Endometrial microvascular endothelial cells (primary cell): ENCODE results near the gene SMARCC1. TPM values are rescaled to one million over a fixed set of nuclear protein-coding genes. Genes with fewer than 3 reads are reported as not detected.

Experiments
- in situ Hi-C: cut with HindIII; loops from 2 replicates; pipeline ENCODE4 v1.10.0; 2017; ENCODE audit warnings: low sequenced_read_pairs, low pct_unique_long_range_greater_than_20kb; ENCODE audit errors: inconsistent ontology term
- total RNA-seq: library from RNA; depleted of rRNA; stranded (reverse); fragments of >200 nt; gene quantifications from one replicate; pipeline ENCODE4 v1.2.3, GENCODE V29; 2015; ENCODE audit errors: inconsistent ontology term

Gene SMARCC1
- total RNA-seq, 1 donor from 2014 or later: 32.3 TPM

DNA sequence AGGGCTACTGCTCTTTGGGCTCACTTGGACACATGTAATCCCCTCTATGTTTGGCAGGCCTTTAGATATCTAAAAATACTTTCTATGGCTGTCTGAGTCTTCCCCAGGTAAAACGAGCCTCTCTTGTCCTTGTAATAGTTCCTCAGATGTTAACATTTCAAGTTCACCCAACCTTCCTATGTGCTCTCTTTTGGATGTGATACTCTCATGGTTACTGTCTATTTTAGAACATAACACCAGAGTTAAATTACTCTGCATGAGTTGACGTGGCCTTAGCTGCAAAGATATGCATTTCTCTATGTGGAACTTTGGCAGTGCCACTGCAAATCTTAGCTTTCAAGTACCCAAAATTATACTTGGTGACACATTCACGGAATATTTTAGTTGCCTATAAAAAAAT is 171.1 kb downstream of the SMARCC1 start:
- in situ Hi-C loops: no loop called here

DNA sequence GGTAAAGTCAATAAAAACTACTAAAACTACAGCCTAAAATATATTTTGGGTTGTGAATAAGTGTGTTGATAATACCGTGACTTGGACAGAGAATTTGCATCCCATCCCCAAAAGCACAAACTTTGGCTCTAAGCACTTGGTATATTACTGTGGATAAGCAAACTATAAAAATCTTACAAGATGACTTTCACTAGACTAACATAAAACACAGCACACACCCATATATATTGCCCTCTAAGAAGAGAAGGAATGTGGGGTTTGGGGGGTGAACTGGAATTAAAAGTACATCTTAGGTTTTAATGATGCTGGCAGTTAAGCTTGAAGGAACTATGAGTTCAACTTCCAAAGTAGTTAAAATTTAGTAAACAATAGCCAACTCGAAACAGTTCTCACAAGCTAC is 174.4 kb downstream of the SMARCC1 start:
- in situ Hi-C loops: no loop called here

DNA sequence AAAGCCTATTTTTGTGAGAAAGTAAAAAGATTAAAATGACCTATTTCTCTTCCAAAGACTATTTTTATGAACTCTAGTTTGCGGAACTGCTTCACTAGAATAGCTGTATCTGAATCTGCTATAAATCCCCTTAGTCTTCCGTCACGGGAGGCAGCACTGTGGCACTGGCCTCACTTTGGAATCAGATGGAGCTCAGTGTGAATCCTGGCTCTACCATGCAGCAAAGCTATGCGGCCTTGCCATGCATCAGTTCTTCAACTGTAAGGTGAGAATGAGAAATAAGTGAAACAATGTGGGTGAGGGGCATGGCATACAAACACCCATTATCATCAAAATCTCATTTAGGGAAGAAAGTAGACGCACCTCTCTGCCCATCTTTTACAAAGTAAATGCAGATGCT is 175.5 kb downstream of the SMARCC1 start:
- in situ Hi-C loops: no loop called here

DNA sequence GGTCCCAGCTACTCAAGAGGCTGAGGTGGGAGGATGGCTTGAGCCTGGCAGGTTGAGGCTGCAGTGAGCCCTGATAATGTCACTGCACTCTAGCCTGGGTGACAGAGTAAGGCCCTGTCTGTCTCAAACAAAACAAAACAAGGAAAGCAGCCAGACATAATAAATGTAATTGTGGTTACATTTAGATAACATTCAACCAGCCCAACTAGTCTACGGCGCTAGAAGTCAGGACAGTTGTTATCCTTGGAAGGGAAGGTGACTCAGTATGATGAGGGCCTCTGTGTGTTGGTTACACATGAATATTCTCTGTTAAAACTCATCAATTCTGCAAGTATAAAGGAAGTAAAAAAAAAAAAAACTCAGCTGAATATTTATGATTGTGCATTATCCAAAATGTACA is 176.0 kb downstream of the SMARCC1 start:
- in situ Hi-C loops: no loop called here

DNA sequence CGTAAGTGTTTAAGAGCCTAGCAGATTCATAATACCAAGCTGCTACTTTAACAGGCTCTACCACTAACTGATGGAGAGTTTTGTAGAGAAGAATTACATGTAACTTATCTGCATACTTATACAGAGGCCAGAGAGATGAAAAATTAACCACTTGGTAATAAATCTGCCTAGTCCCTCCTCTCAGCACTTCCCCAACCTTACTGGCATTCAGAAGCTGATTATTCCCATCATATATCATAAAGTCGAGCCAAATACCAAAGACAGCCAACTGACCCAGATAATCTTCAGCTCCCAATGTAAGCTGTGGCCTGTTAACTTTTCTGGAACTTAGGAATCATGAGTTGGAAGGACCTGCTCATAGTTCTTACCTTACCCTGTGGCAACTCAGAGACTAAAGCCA is 177.5 kb downstream of the SMARCC1 start:
- in situ Hi-C loops: no loop called here

DNA sequence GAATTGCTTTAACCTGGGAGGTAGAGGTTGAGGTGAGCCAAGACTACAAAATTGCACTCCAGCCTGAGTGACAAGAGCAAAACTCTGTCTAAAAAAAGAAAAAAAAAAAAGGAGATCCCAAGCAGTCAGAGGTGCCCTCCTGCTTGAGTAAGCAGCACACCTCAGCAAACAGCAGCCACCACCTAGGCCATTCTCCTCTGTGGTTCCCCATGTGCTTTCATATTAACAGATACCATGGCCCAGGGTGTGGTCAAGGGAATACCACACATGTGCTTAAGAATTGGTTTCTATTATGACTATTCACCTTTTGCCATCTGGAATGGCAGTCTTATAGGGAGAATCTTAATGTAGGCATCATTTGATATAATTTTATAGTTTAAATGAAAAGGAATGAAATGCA is 178.4 kb downstream of the SMARCC1 start:
- in situ Hi-C loops: no loop called here

DNA sequence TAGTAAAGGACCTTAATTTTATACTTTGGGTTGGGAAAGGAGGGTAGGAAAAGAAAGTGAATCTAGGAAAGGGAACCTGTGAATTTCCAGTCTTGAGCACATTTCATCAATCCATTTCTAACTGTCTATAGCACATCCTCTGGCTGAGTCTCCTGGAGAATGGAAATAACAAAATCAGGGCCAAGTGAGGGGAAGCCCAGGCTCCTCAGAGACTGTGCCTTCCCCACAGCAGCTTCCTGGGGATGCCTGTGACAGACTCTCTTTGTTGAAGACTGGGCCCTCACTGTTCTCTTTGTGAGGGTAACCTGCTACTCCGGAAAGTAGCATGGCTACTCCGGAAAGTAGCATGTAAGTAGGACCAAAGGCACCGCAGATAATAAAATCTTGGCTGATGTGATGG is 180.4 kb downstream of the SMARCC1 start:
- in situ Hi-C loops: no loop called here

DNA sequence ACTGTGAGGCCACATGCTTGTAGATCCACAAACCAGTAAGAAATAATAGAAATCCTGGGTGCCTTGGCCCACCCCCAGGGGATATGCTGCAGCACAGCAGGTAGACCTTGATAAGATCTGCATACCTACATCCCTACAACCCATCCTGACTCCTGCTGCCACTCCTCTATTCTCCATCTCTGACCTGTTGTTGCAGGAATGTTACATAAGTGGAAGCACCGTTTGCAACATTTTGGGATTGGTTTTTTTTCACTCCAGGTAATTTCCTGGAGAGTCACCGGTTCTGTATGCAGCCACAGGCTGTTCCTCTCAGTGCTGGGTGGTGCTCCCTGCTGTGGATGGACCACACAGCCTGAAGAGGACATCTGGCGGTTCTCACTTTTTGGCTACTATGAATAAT is 186.9 kb downstream of the SMARCC1 start:
- in situ Hi-C loops: no loop called here

DNA sequence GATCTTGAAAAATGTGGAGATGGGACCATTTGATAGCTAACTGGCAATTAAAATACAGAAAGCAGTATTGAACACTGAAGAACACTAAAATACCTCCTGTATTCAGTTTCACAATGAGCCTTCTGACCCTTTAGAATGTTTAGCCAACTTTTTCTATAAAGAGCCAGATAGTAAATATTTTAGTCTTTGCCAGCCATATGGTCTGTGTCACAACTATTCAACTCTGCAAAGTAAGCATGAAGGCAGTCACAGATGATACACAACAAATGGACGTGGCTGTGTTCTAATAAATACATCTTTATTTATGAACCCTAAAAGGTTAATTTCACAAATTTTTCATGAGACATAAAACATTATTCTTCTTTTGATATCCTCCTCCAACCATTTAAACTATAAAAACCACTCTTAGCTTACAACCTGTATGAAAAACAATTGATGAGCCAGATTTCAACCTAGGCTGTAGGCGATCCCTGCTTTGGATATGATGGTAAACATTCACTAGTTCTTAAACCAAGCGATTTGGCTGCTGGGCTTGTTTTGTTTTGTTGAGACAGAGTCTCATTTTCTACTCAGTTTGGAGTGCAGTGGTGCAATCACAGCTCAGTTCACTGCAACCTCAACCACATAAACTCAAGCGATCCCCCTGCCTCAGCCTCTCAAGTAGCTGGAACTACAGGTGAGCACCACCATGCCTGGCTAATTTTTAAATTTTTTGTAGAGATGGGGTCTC is 189.5 kb downstream of the SMARCC1 start:
- in situ Hi-C loops: no loop called here

DNA sequence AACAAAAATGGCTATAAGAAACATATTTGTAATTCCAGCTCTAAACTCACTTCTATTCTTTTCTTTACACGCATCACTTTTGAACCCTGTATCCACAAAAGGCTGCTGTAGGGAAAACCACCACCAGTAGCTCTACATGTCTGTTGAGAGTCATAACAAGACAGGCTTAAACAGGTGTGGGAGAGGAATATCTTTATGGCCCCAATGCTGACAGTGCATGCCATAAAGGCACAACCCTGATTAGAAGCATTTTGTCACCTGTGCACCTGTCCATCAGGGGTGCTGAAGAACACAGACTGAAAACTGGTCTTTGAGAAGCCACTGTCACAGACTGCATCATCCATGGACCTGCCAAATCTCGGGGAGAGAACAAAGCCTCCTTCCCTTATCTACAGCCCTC is 191.5 kb downstream of the SMARCC1 start:
- in situ Hi-C loops: no loop called here

DNA sequence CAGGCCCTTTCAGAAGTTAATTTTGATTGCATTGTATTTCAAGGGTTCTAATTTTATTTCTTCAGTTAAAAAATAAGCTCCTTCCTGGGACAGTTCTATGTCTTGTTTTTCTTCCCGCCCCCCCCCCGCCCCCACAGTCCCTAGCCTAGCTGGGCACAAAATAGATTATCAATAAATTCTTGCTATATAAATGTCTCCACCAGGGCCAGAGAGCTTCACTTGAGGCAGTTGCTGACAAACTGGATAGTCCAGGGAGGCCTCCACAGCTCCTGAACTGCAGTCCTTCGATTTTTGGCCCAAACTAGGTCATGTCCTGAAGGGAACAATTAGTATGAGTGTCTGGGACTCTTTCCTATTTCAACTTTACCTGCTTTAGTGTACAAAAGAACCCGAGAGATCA is 193.1 kb downstream of the SMARCC1 start:
- in situ Hi-C loops: no loop called here

DNA sequence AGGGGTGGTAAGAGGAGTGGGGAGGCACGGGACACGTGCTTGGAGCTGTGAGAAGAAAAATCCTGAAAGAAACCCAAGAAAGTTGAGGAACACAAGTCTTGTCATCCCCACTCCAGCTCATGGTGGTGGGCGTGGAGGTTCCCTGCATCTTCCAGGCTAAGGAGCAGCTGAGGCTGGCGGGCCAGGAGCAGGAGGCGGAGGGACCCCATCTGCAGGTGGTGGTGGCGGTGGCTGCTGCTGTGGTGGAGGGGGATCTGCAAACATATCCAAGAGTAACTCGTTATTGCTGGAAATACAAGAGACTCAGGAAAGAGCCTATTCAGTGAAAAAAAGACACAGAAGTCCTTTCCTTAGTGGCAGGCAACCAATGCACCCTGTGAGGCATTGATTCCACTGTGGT is 193.6 kb downstream of the SMARCC1 start:
- in situ Hi-C loops: no loop called here

DNA sequence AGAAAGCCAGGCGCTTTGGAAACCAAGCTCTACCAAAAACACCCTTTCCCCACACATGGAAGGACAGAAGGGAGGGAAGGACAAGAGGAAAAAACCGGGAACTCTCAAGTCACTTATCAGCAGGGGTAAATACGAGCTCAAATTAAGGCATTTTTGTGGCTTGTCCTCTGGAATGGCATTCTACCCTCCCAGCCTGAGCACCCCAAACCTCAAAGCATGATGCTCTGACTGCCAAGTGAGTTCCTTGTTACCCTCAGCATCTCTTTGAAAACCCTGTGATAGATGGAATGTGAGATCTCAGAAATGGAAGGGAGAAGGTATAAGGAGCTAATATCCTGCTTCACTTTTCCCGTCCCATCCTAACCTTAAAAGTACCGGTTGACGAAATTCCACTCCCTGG is 194.9 kb downstream of the SMARCC1 start:
- in situ Hi-C loops: no loop called here

DNA sequence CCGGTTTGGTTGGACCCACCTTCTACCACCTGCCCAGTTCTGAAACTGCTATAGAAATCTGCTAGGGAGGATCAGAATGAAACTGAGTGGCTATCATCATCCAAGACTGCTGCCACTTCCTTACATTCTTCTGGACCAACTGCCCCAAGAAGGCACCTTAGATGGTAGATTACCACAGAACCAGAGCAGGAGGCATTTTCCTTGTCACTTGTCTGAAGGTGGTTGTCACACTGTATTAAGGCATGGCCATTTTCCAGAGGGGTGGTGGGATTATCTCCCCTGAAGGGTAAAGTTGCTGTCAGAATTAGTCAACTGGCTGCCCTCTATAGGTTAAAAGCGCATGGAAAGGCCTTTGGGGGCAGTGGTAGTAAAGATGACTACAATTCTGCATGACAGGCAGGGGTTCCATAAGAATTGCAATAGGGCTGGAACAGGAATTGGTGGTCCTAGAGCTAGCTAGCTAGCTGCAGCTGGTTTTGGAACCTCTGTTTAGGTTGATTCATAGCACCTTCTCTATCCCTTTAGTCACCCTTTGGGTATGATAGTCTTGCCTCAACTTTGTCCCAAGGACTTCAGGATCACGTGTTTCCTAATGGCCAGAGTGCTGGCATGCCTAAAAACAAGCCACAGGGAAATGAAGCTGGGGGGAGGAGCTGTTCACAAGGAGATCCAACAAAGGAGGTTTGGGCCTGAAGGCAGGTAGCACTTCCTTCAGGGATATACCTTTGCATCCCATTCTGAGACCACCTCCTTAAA is 198.2 kb downstream of the SMARCC1 start:
- in situ Hi-C loops: no loop called here

DNA sequence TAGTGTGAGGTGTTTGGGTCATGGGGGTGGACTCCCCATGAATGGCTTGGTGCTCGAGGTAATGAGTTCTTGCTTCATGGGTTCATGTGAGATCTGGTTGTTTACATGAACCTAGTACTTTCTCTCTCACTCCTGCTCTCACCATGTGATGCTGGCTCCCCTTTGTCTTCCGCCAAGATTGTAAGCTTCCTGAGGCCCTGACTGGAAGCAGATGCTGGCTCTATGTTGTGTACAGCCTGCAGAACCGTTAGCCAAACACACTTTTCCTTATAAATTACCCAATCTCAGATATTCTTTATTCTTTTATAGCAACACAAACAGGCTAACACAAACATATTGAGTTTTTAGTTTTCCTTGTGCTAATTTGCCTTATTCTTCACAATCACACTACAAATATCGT is 199.9 kb downstream of the SMARCC1 start:
- in situ Hi-C loops: no loop called here

DNA sequence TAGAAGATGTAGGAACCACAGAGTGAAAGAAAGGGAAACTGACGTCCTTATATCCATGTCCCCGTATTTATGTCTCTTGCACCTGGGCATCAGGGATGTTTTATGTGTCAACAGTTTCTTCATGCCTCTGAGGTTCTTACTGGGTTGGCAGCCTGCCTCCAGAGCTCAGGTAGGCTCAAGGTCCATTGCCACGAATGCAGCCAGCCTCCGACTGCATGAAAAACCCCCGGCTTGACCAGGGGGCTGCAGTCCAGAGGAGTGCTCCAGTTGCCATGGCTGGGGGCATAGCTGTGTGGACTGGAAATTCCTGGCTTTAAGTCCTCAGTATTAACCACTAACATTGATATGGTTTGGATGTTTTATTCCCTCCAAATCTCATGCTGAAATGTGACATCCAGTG is 200.3 kb downstream of the SMARCC1 start:
- in situ Hi-C loops: no loop called here

DNA sequence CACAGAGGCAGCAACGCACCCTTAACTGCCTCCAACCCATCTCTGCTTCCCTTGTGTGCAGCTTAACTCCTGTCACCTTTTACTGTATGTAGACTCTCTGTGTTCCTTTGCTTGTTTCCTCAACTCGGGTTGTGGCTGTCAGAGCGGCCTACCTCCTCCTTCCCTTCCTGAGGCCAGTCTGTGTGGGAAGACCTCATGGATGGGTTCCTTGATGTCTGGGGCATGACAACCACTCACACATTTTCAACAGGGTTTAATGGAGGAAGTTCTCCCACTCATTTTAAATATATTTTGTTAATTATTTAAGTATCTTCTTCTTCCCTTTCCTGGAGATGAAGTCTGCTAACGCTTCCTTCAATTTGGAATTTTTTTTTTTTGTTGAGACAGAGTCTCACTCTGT is 201.2 kb downstream of the SMARCC1 start:
- in situ Hi-C loops: no loop called here

DNA sequence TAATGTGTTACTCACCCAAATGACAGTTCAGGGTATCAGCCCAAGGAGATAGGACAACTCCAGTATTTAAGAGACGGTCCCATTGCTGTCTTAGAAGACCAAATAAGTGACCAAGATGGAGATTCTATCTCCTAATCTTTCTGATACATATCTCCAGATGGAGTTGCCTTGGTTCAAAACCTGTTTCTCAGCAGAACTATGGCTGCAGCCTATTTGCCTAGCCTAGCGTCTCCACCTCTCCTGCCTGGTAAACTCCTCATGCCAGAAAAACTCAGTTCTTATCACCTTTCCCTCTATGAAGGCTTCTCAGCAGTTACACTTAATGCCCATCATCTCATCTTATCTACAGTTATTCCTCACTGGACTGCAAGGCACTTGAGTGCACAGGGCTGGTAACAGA is 201.8 kb downstream of the SMARCC1 start:
- in situ Hi-C loops: no loop called here

DNA sequence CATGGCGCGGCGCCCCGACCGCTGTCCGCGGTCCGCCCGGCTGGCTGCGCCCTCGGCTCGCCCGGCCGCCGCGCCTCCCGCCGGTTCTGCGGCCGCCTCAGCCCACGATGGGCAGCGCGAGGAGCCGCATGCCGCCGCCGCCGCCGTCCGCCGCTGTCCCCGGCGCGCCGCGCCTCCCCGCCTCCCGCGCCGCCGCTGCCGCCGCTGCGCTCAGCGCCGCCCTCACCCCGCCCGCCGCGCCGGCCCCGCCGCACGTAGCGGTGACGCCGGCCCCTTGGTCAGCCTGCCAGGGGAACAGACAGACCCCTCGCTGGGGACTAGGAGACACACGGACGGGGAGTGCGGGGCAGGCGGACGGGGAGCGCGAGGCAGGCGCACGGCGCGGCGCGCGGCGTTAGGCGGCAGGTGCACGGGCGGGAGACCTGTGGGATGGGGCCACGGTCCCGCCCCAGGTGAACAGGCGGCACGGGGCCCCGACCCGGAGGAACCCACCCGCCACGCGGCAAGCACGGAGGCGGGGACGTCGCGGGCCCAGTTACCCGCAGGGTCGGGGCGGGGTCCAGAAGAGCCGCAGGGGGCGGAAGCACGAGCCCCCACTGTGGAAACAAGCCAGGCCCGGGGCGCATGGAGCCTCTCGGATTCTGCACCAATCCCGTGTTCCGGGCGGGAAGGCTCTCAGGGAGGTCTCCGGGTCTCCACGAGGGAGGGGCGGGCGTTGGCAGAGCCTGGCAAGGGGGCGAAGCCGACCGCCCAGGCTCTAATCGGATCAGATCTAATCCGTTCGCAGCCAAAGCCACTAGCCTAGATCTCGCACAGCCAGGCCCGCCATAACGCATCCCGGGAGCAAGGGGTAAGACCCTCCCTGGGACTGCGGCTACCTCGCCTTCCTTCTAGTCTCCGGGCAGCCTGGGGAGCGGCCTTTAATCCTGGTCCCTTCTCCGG is 202.7 kb downstream of the SMARCC1 start, which contains the start of gene CSPG5:
Gene CSPG5, minus strand, starts transcription at position 175 of the 942 bp plus-strand sequence. Its CDS starts 172 bp downstream, at position 3.
- in situ Hi-C loops: no loop called here
